Kidney (tissue), 14 donors: Measurements from ENCODE around the gene ATP6V1G3. TPM values are rescaled to one million over a fixed set of nuclear protein-coding genes. Genes with fewer than 3 reads are reported as not detected.

ENCODE experiments used
- DNase-seq, 5 donors: peaks; one replicate each; pipeline ENCODE4 v3.0.0-alpha.2; 2013 to 2020
- FAIRE-seq: peaks from 2 replicates; lab custom pipeline; 2012; peaks lifted over from hg19 to GRCh38; lab: Jason Lieb, UNC
- H3K27ac ChIP-seq, 2 donors: one replicate each; pipeline ENCODE4 v1.7.0; 2013; ENCODE audit warnings: low read depth in 2 of 2, low read length in 2 of 2, inconsistent platforms in 1 of 2
- H3K27me3 ChIP-seq: one replicate; pipeline ENCODE4 v1.7.1; 2013; ENCODE audit warnings: low read length, inconsistent platforms; ENCODE audit not compliant: control insufficient read depth, insufficient read depth
- H3K36me3 ChIP-seq, 3 donors: one replicate each; pipeline versions ENCODE4 v1.7.0 to v1.7.1; 2013; ENCODE audit warnings: low read length in 3 of 3, control low read depth in 1 of 3, inconsistent platforms in 1 of 3; ENCODE audit not compliant: insufficient read depth in 3 of 3, control insufficient read depth in 2 of 3
- H3K4me1 ChIP-seq, 3 donors: one replicate each; pipeline versions ENCODE4 v1.7.0 to v1.7.1; 2013; ENCODE audit warnings: low read length in 3 of 3, inconsistent platforms in 1 of 3, low read depth in 1 of 3; ENCODE audit not compliant: control insufficient read depth in 2 of 3, insufficient read depth in 2 of 3
- H3K4me3 ChIP-seq, 3 donors: one replicate each; pipeline versions ENCODE4 v1.7.0 to v1.8.1; 2013; ENCODE audit warnings: low read length in 3 of 3, control low read depth in 1 of 3, inconsistent platforms in 1 of 3
- H3K9ac ChIP-seq, 3 donors: one replicate each; pipeline versions ENCODE4 v1.7.0 to v1.7.1; 2013; ENCODE audit warnings: low read length in 3 of 3, control low read depth in 1 of 3, inconsistent platforms in 1 of 3
- H3K9me3 ChIP-seq, 3 donors: one replicate each; pipeline versions ENCODE4 v1.7.0 to v1.7.1; 2013; ENCODE audit warnings: low read length in 3 of 3, control low read depth in 1 of 3, inconsistent platforms in 1 of 3; ENCODE audit not compliant: control insufficient read depth in 2 of 3, insufficient read depth in 1 of 3
- intact Hi-C: fragments of 100-400 bp; cut with DNase I; formaldehyde crosslinking; loops from one replicate; pipeline ENCODE4 v1.11.1; 2022
- polyA plus RNA-seq: library from polyadenylated mRNA; stranded (reverse); fragments of 350-450 nt; fragmentation: Illumina TruSeq; extraction: RNeasy Lipid Tissue Mini Kit (QIAGEN cat#74804); gene quantifications from one replicate; pipeline ENCODE4 v1.2.3, GENCODE V29; 2014; ENCODE audit warnings: low read depth, low replicate concordance; ENCODE audit not compliant: insufficient read depth
- total RNA-seq: library from RNA; stranded (reverse); fragmentation: NEBNext Ultra II Directional; extraction: Animal tissue kit (Norgen Biotek cat#: 25700); gene quantifications from one replicate; pipeline ENCODE4 v1.2.1, GENCODE V29; 2021
- TF ChIP-seq, protein P1 (sequence below): IDR thresholded peaks from 3 replicates; pipeline ENCODE4 v1.5.1; 2012; ENCODE audit warnings: mild to moderate bottlenecking, moderate library complexity, borderline replicate concordance; ENCODE audit not compliant: insufficient read depth; ENCODE audit errors: extremely low read depth
- donor health status: control.
- donor health status: control.
- donor health status: control.
- donor health status: control.
- donor health status: control.
- donor health status: DM: yes; HTN: yes; CAD: no.
- donor health status: Normal renal cell carcinoma (clear cell type).

Gene ATP6V1G3
- total and polyA plus RNA-seq, 2 donors from 2014 or later, result 1.9 to 102 TPM

DNA sequence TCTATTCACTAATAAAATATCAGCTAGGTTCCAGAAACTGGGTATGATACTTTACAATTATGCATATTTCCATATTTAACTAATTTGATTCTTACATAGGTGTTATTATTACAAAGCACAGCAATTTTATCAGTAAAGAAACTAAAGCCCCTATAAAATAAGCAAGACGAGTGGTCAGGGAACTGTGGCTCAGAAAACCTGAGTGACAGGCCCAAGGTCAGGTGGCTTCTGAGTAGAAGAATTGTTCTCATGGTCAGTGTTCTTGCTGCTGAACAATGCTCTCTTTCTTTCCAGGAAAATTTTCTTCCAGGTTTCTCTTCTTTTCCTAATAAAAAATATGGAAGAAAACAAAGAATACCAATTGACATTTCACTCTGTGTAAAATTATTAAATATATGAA is 2.2 kb upstream of the ATP6V1G3 start:
- Histone ChIP-seq H3K27me3 (no peaks in the 10 kb centered on the region), H3K9ac (no peak overlapping the region), H3K4me3 (no peak overlapping the region), H3K27ac (no peak overlapping the region), H3K9me3 (no peaks in the 10 kb centered on the region), H3K36me3 (no peaks in the 10 kb centered on the region), H3K4me1 (no peaks in the 10 kb centered on the region)
- TF ChIP-seq, protein P1, sequence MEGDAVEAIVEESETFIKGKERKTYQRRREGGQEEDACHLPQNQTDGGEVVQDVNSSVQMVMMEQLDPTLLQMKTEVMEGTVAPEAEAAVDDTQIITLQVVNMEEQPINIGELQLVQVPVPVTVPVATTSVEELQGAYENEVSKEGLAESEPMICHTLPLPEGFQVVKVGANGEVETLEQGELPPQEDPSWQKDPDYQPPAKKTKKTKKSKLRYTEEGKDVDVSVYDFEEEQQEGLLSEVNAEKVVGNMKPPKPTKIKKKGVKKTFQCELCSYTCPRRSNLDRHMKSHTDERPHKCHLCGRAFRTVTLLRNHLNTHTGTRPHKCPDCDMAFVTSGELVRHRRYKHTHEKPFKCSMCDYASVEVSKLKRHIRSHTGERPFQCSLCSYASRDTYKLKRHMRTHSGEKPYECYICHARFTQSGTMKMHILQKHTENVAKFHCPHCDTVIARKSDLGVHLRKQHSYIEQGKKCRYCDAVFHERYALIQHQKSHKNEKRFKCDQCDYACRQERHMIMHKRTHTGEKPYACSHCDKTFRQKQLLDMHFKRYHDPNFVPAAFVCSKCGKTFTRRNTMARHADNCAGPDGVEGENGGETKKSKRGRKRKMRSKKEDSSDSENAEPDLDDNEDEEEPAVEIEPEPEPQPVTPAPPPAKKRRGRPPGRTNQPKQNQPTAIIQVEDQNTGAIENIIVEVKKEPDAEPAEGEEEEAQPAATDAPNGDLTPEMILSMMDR, result no peak
- intact Hi-C loops, result no loop called here
- DNase-seq (no peak), FAIRE-seq (no peak)

DNA sequence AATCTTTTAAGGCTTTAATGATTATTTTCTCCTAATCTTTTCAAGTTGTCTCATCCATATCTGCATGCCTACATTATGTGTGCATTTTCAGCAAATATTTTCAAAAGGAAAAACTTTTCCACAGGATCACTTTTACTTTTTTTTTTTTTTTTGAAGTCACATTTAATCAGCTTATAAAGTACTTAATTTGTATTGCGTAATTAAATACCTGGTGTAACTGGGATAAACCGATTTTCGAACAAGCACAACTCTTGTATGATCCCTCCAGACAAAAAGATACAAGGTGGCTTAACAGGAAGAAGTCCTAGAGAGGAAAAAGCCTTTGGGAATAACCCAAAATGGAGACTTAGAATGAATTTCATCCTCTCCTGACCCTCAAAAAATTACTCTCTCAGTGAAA is 1.3 kb upstream of the ATP6V1G3 start:
- H3K4me1 ChIP-seq, result no peaks in the 10 kb centered on the region
- H3K36me3 ChIP-seq, result no peaks in the 10 kb centered on the region
- no peak overlapping the region for H3K4me3 ChIP-seq
- H3K27ac ChIP-seq, result no peak overlapping the region
- no peaks in the 10 kb centered on the region for H3K27me3 ChIP-seq
- TF ChIP-seq, protein P1, result no peak
- H3K9ac ChIP-seq, result no peak overlapping the region
- intact Hi-C loops, result no loop called here
- no peaks in the 10 kb centered on the region for H3K9me3 ChIP-seq
- FAIRE-seq (no peak), DNase-seq (no peak)

DNA sequence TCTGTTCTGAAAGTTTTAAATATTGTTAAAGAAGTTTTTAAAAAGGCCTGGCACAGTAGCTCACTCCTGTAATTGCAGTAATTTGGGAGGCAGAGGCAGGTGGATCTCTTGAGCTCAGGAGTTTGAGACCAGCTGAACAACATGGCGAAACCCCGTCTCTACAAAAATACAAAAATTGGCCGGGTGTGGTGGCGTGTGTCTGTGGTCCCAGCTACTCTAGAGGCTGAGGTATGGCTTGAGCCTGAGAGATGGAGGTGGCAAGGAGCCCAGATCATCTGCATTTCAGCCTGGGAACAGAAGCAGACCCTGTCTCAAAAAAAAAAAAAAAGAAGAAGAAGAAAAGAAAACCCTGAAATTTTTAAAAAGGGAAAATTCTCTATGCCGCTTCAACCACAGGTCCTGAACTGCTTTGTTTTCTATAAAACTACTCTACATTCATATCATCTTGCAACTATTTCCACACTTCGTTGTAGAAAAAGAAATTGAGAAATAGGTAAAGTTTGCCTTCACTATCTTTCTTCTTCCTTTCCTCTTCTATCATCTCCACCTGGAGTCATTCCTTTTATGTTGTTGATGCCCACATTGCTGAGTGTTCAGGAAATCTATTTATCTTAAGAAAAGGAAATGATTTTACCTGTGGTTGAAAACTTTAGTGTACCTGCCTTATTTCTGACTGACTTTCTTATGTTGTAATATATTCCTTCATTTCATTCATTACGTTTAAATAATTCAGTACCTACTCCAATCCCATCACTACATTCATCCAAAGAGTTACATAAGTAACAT is 1.7 kb downstream of the ATP6V1G3 start:
- Histone ChIP-seq H3K27me3 (no peaks in the 10 kb centered on the region), H3K9me3 (no peaks in the 10 kb centered on the region), H3K9ac (no peak overlapping the region), H3K4me1 (peaks cover 0 to 2% (median 0%) of the 10 kb centered on the region in 3 donors), H3K27ac (no peak overlapping the region), H3K36me3 (no peaks in the 10 kb centered on the region), H3K4me3 (no peak overlapping the region)
- intact Hi-C loops, result no loop called here
- TF ChIP-seq, protein P1, result no peak
- no peak for DNase-seq
- no peak for FAIRE-seq
